22Rv1 (cell line): Measurements from ENCODE around the gene ARPC5L.

Experiments used
- CTCF ChIP-seq: fragments of 450-650 bp; IDR thresholded peaks from 2 replicates; pipeline ENCODE4 v1.5.1; 2017; ENCODE audit warnings: mild to moderate bottlenecking
- ZFX ChIP-seq: fragments of 450-650 bp; IDR thresholded peaks from 2 replicates; pipeline ENCODE4 v1.6.1; 2017; ENCODE audit warnings: antibody characterized with exemption, borderline replicate concordance

- TF ChIP-seq CTCF (no peak), ZFX (no peak)
Measured at GRCh38 chr9:124863371-124863871, 1.5 kb downstream of the ARPC5L start.
